Astrocyte of the cerebellum (primary cell): ENCODE measurements around the gene ARHGAP22.

Experiments used
- DNase-seq: peaks from one replicate; pipeline ENCODE4 v3.0.0-alpha.2; 2011; ENCODE audit warnings: low read depth
- H3K4me3 ChIP-seq: 2 replicates; pipeline ENCODE4 v1.5.1; 2011; ENCODE audit warnings: mild to moderate bottlenecking, low read depth, low read length, moderate library complexity
- CTCF ChIP-seq: IDR thresholded peaks from 2 replicates; pipeline ENCODE4 v1.5.1; 2012; ENCODE audit warnings: low read length, low read depth, moderate library complexity, mild to moderate bottlenecking; ENCODE audit errors: missing control alignments
- in situ Hi-C: cut with HindIII; loops from 2 replicates; pipeline ENCODE4 v1.10.0; 2017; ENCODE audit warnings: low sequenced_read_pairs

Gene ARHGAP22

GRCh38 chr10:48494073-48494472, 110.8 kb downstream of the ARHGAP22 start:
- no peak for DNase-seq
- in situ Hi-C loops: no loop called here
- no peak overlapping the region for H3K4me3 ChIP-seq
- no peak for TF ChIP-seq CTCF

GRCh38 chr10:48493083-48493871, 111.6 kb downstream of the ARHGAP22 start:
- in situ Hi-C loops: no loop called here
- TF ChIP-seq CTCF: no peak
- no peak overlapping the region for H3K4me3 ChIP-seq
- DNase-seq: no peak

GRCh38 chr10:48492201-48492600, 112.7 kb downstream of the ARHGAP22 start:
- in situ Hi-C loops: no loop called here
- no peak for TF ChIP-seq CTCF
- no peak for DNase-seq
- no peak overlapping the region for H3K4me3 ChIP-seq

- in situ Hi-C loops: no loop called here
- TF ChIP-seq CTCF: no peak
- no peak overlapping the region for H3K4me3 ChIP-seq
- DNase-seq: no peak
These were observed 113.3 kb downstream of the ARHGAP22 start for GRCh38 chr10:48491392-48492139.

GRCh38 chr10:48490946-48491345, 113.9 kb downstream of the ARHGAP22 start:
- in situ Hi-C loops: no loop called here
- TF ChIP-seq CTCF: no peak
- no peak overlapping the region for H3K4me3 ChIP-seq
- DNase-seq: no peak

GRCh38 chr10:48490571-48490940, 114.3 kb downstream of the ARHGAP22 start:
- DNase-seq: no peak
- H3K4me3 ChIP-seq: no peak overlapping the region
- in situ Hi-C loops: no loop called here
- no peak for TF ChIP-seq CTCF
